ENCODE results near the gene DCTN2. TPM values are rescaled to one million over a fixed set of nuclear protein-coding genes. Genes with fewer than 3 reads are reported as not detected.
"Not testable (repeated sequence)": the region's sequence is repeated elsewhere in the genome, so short reads cannot be mapped to it uniquely, and the experiment has no call there.

DCTN2 gene
- total RNA-seq, 2 experiments from 2014 or later = 68.4 to 97.2 TPM

- ChIA-PET POLR2A (no interaction called here), CTCF (ENCODE audit: unreplicated experiment) (no interaction called here)
- H2AFZ ChIP-seq (ENCODE audit: low read length) = no peak overlapping the region
- H3K4me2 ChIP-seq (ENCODE audit: low read length) = no peak overlapping the region
- no peak overlapping the region for H3K4me3 ChIP-seq (ENCODE audit: low read depth, low read length, poor library complexity, severe bottlenecking)
- no peaks in the 10 kb centered on the region for H3K4me1 ChIP-seq (ENCODE audit: insufficient read depth, low read length, poor library complexity, severe bottlenecking)
- intact Hi-C loops (cut with micrococcal nuclease; ENCODE audit: unreplicated experiment) = no loop called here
- TF ChIP-seq CTCF (conservative IDR thresholded peaks at IDR 0.05; ENCODE audit: low read length) (no peak), EZH2phosphoT487 (IDR thresholded peaks at IDR 0.05; ENCODE audit: borderline replicate concordance, low read depth, low read length) (no peak)
- DNase-seq (ENCODE audit: low spot score) = no peak
- no TSS peak for BruUV-seq (replicated peaks)
- H3K27ac ChIP-seq (ENCODE audit: low read depth, low read length, poor library complexity, severe bottlenecking) = no peak overlapping the region
- H3K36me3 ChIP-seq (ENCODE audit: insufficient read depth, low read length) = no peaks in the 10 kb centered on the region
- H3K9me2 ChIP-seq (ENCODE audit: insufficient read depth, low read length) = no peaks in the 10 kb centered on the region
- H4K20me1 ChIP-seq (ENCODE audit: insufficient read depth, low read length) = no peaks in the 10 kb centered on the region
- H3K9me3 ChIP-seq (ENCODE audit: low read length) = no peaks in the 10 kb centered on the region
- H3K79me2 ChIP-seq (ENCODE audit: insufficient read depth, low read depth, low read length) = no peaks in the 10 kb centered on the region
Observed at GRCh38 chr12:57563358-57563757, 16.4 kb upstream of the DCTN2 start.

GRCh38 chr12:57561117-57561516 lies 14.1 kb upstream of the DCTN2 start:
- BruUV-seq (replicated peaks); DNase-seq (ENCODE audit: low spot score); H3K9me2 ChIP-seq (ENCODE audit: insufficient read depth, low read length); H2AFZ ChIP-seq (ENCODE audit: low read length); H4K20me1 ChIP-seq (ENCODE audit: insufficient read depth, low read length); H3K79me2 ChIP-seq (ENCODE audit: insufficient read depth, low read depth, low read length); intact Hi-C loops (cut with micrococcal nuclease; ENCODE audit: unreplicated experiment); POLR2A ChIA-PET; H3K9me3 ChIP-seq (ENCODE audit: low read length); H3K4me3 ChIP-seq (ENCODE audit: low read depth, low read length, poor library complexity, severe bottlenecking); H3K4me2 ChIP-seq (ENCODE audit: low read length); CTCF ChIA-PET (ENCODE audit: unreplicated experiment); H3K27ac ChIP-seq (ENCODE audit: low read depth, low read length, poor library complexity, severe bottlenecking); H3K36me3 ChIP-seq (ENCODE audit: insufficient read depth, low read length); H3K4me1 ChIP-seq (ENCODE audit: insufficient read depth, low read length, poor library complexity, severe bottlenecking): not testable (repeated sequence)

- Histone ChIP-seq H3K9me2 (ENCODE audit: insufficient read depth, low read length) (no peaks in the 10 kb centered on the region), H3K79me2 (ENCODE audit: insufficient read depth, low read depth, low read length) (no peaks in the 10 kb centered on the region), H3K4me3 (ENCODE audit: low read depth, low read length, poor library complexity, severe bottlenecking) (no peak overlapping the region), H3K36me3 (ENCODE audit: insufficient read depth, low read length) (no peaks in the 10 kb centered on the region), H3K4me1 (ENCODE audit: insufficient read depth, low read length, poor library complexity, severe bottlenecking) (no peaks in the 10 kb centered on the region), H3K27ac (ENCODE audit: low read depth, low read length, poor library complexity, severe bottlenecking) (no peak overlapping the region), H3K4me2 (ENCODE audit: low read length) (no peak overlapping the region), H4K20me1 (ENCODE audit: insufficient read depth, low read length) (no peaks in the 10 kb centered on the region), H3K9me3 (ENCODE audit: low read length) (no peaks in the 10 kb centered on the region), H2AFZ (ENCODE audit: low read length) (no peak overlapping the region)
- BruUV-seq (replicated peaks) = no TSS peak
- ChIA-PET CTCF (ENCODE audit: unreplicated experiment) (no interaction called here), POLR2A (no interaction called here)
- TF ChIP-seq CTCF (conservative IDR thresholded peaks at IDR 0.05; ENCODE audit: low read length) (no peak), EZH2phosphoT487 (IDR thresholded peaks at IDR 0.05; ENCODE audit: borderline replicate concordance, low read depth, low read length) (no peak)
- DNase-seq (ENCODE audit: low spot score) = no peak
- intact Hi-C loops (cut with micrococcal nuclease; ENCODE audit: unreplicated experiment) = no loop called here
Observed at GRCh38 chr12:57560516-57560915, 13.5 kb upstream of the DCTN2 start.
